Placental pericyte (primary cell): ENCODE measurements around the gene FGF14. TPM values are rescaled to one million over a fixed set of nuclear protein-coding genes. Genes with fewer than 3 reads are reported as not detected.

Experiments used
- small RNA-seq: library from RNA; depleted of rRNA; stranded (forward); fragments of <200 nt; gene quantifications from one replicate; pipeline ENCODE3, GENCODE V24; 2012; ENCODE audit warnings: low replicate concordance
- total RNA-seq: library from RNA; depleted of rRNA; stranded (reverse); fragments of >200 nt; gene quantifications from 2 replicates; pipeline ENCODE4 v1.2.3, GENCODE V29; 2012

Gene FGF14
- 0.57 TPM in 1 of 2 replicates, not detected in the other for total RNA-seq

GRCh38 chr13:102401766-102402165 is at the start of gene FGF14:
FGF14 (minus strand) TSS chr13:102402048.

Small RNA genes within 50 kb of the gene (small RNA-seq; reads per million reads assigned to genes)
- gene MIR2681 (2.3 reads per million, percentile 72 among the genes with 10 or more reads in this experiment), gene MIR4705 (0.20 reads per million), gene RNU1-24P (0.68 reads per million, percentile 30 among the genes with 10 or more reads in this experiment), gene RNY1P2 (not detected), gene RPL39P29 (not detected)

Other genes with a start within 250 kb of the FGF14 start
- 89.5 and 116 TPM in 2 replicates for gene TPP2, start 194.9 kb upstream of the FGF14 start, total RNA-seq